HG03025 (cell line): ENCODE results near the gene WASF3.
"Not testable (repeated sequence)": the region's sequence is repeated elsewhere in the genome, so short reads cannot be mapped to it uniquely, and the experiment has no call there.

ENCODE experiments used
- ATAC-seq: cut with Tn5 transposase; IDR thresholded peaks from one replicate; pipeline ENCODE4 v1.9.1; 2021; ENCODE audit warnings: mild to moderate bottlenecking, moderate library complexity; ENCODE audit not compliant: unreplicated experiment, low FRiP score

Gene WASF3

GRCh38 chr13:26706381-26706780, 148.9 kb downstream of the WASF3 start:
- no peak for ATAC-seq

GRCh38 chr13:26707122-26708006, 149.9 kb downstream of the WASF3 start:
- ATAC-seq, result no peak

- ATAC-seq, result no peak
Observed at GRCh38 chr13:26708007-26708297, 150.5 kb downstream of the WASF3 start.

- no peak for ATAC-seq
Observed at GRCh38 chr13:26709461-26709860, 152.0 kb downstream of the WASF3 start.

GRCh38 chr13:26710166-26710565, 152.7 kb downstream of the WASF3 start:
- ATAC-seq, result no peak

GRCh38 chr13:26711211-26711610, 153.7 kb downstream of the WASF3 start:
- ATAC-seq, result no peak

GRCh38 chr13:26713341-26713740, 155.9 kb downstream of the WASF3 start:
- no peak for ATAC-seq

GRCh38 chr13:26716984-26717383, 159.5 kb downstream of the WASF3 start:
- no peak for ATAC-seq

GRCh38 chr13:26718146-26718545, 160.7 kb downstream of the WASF3 start:
- no peak for ATAC-seq

GRCh38 chr13:26718872-26719271, 161.4 kb downstream of the WASF3 start:
- ATAC-seq, result no peak

- ATAC-seq, result no peak
Observed at GRCh38 chr13:26719356-26719945, 162.0 kb downstream of the WASF3 start.

- ATAC-seq, result no peak
Observed at GRCh38 chr13:26721251-26722121, 164.0 kb downstream of the WASF3 start.

- no peak for ATAC-seq
Observed at GRCh38 chr13:26722321-26722720, 164.8 kb downstream of the WASF3 start.

- ATAC-seq, result not testable (repeated sequence)
Observed at GRCh38 chr13:26723620-26724019, 166.1 kb downstream of the WASF3 start.

GRCh38 chr13:26726684-26727083, 169.2 kb downstream of the WASF3 start:
- no peak for ATAC-seq

- no peak for ATAC-seq
Observed at GRCh38 chr13:26727122-26727521, 169.6 kb downstream of the WASF3 start.

- ATAC-seq, result no peak
Observed at GRCh38 chr13:26727633-26728032, 170.2 kb downstream of the WASF3 start.

- no peak for ATAC-seq
Observed at GRCh38 chr13:26735677-26736076, 178.2 kb downstream of the WASF3 start.
